ENCODE results near the gene PHYHD1. TPM values are rescaled to one million over a fixed set of nuclear protein-coding genes. Genes with fewer than 3 reads are reported as not detected.

Gene PHYHD1
- total and polyA plus RNA-seq, 2 of the 4 experiments (the other 2 are of a cell fraction), result 2.2 to 8.4 TPM

DNA sequence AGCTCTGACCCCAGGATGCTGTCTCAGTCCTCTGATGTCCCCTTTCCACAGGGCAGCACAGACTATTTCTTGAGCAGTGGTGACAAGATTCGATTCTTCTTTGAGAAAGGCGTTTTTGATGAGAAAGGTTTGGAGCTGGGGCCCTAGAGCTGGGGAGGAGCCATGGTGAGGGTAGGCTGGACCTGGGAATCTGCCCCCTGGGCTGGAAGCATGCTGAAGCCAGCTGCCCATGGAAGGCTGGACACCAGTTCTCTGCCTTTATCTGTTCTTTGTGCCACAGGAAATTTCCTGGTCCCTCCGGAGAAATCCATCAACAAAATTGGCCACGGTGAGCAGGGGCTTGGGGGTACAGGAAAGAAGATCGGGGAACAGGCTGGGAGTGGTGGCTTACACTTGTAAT is 12.9 kb downstream of the PHYHD1 start:
- H3K4ac ChIP-seq (ENCODE audit: low read depth, low read length), result no peak overlapping the region
- in situ Hi-C loops (cut with MboI; ENCODE audit: low sequenced_read_pairs), result no loop called here
- no peak overlapping the region for H2BK20ac ChIP-seq (ENCODE audit: low read depth, low read length)
- intact Hi-C loops (cut with micrococcal nuclease), result no loop called here
- H2AFZ ChIP-seq (replicated peaks; ENCODE audit: low read length, poor library complexity), result no peak overlapping the region
- dilution Hi-C loops (cut with HindIII; ENCODE audit: low sequenced_read_pairs, unreplicated experiment), result no loop called here
- no peak overlapping the region for H2BK5ac ChIP-seq (ENCODE audit: low read depth, low read length, poor library complexity, severe bottlenecking)
- ATAC-seq (ENCODE audit: low read depth) (no peak), DNase-seq (no peak)
- no peak overlapping the region for H2AK5ac ChIP-seq (ENCODE audit: low read depth, low read length)
- H3K79me1 ChIP-seq (ENCODE audit: low read depth in 1 of 2, low read length in 2 of 2), result no peaks in the 10 kb centered on the region
- TF ChIP-seq RFX5 (IDR thresholded peaks at IDR 0.05; ENCODE audit: low read depth, low read length), result no peak
- no peak for TF ChIP-seq FOS (IDR thresholded peaks at IDR 0.05; ENCODE audit: low read depth, low read length)
- no peak for TF ChIP-seq SMC3 (IDR thresholded peaks at IDR 0.05; ENCODE audit: low read depth, low read length)
- no peak for TF ChIP-seq ELK1 (IDR thresholded peaks at IDR 0.05; ENCODE audit: borderline replicate concordance, low read depth, low read length)
- TF ChIP-seq BHLHE40 (IDR thresholded peaks at IDR 0.05; ENCODE audit: low read depth, low read length), result no peak
- TF ChIP-seq CTCF (conservative IDR thresholded peaks at IDR 0.05; ENCODE audit: low read depth, low read length), result no peak
- TF ChIP-seq CEBPB (IDR thresholded peaks at IDR 0.05; ENCODE audit: low read depth, low read length), result no peak
- TF ChIP-seq POLR2A (IDR thresholded peaks at IDR 0.05; ENCODE audit: low read depth, low read length), result no peak
- TF ChIP-seq, protein P1, sequence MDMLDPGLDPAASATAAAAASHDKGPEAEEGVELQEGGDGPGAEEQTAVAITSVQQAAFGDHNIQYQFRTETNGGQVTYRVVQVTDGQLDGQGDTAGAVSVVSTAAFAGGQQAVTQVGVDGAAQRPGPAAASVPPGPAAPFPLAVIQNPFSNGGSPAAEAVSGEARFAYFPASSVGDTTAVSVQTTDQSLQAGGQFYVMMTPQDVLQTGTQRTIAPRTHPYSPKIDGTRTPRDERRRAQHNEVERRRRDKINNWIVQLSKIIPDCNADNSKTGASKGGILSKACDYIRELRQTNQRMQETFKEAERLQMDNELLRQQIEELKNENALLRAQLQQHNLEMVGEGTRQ (IDR thresholded peaks at IDR 0.05; ENCODE audit: low read depth, low read length), result no peak
- no peak for TF ChIP-seq MXI1 (IDR thresholded peaks at IDR 0.05; ENCODE audit: borderline replicate concordance, low read depth, low read length)
- TF ChIP-seq NFE2L2 (IDR thresholded peaks at IDR 0.05; ENCODE audit: low read depth, low read length), result no peak
- no peak for TF ChIP-seq CHD1 (IDR thresholded peaks at IDR 0.05; ENCODE audit: low read depth, low read length)
- TF ChIP-seq RAD21 (IDR thresholded peaks at IDR 0.05; ENCODE audit: low read length), result no peak
- no peak for TF ChIP-seq MAZ (IDR thresholded peaks at IDR 0.05; ENCODE audit: borderline replicate concordance, low read depth, low read length)
- H4K8ac ChIP-seq (ENCODE audit: low read depth in 2 of 2, low read length in 2 of 2), result no peak overlapping the region
- no peak overlapping the region for H3K23ac ChIP-seq (ENCODE audit: low read depth, low read length)
- 60% methylated on average over 1 of the region's 5 CpGs; no CpG with 5 or more reads in 1 of the 2 experiments for WGBS, 2 experiments (ENCODE audit: extremely low coverage in 2 of 2, insufficient read length in 1 of 2)
- H2BK120ac ChIP-seq (ENCODE audit: low read depth, low read length), result no peak overlapping the region
- no peaks in the 10 kb centered on the region for H3K27me3 ChIP-seq (ENCODE audit: control insufficient read depth, insufficient read depth, low read length)
- H3K14ac ChIP-seq (replicated peaks; ENCODE audit: low read depth, low read length), result no peak overlapping the region
- H3K18ac ChIP-seq (ENCODE audit: low read depth, low read length), result no peak overlapping the region
- H4K91ac ChIP-seq (ENCODE audit: insufficient read depth, low read depth, low read length), result no peak overlapping the region
- no peaks in the 10 kb centered on the region for H3K36me3 ChIP-seq (ENCODE audit: control insufficient read depth, insufficient read depth, low read length)
- no TSS peak for BruUV-seq (replicated peaks)
- H3K9me1 ChIP-seq (ENCODE audit: insufficient read depth, low read length), result no peaks in the 10 kb centered on the region
- H3K56ac ChIP-seq (ENCODE audit: extremely low read depth, insufficient read depth, low read length), result no peak overlapping the region
- H3K27ac ChIP-seq (ENCODE audit: insufficient read depth, low read length), result no peak overlapping the region
- H3K9me3 ChIP-seq (ENCODE audit: control insufficient read depth, insufficient read depth, low read length), result no peaks in the 10 kb centered on the region
- no peak overlapping the region for H3K4me2 ChIP-seq (ENCODE audit: low read depth, low read length)
- H2BK15ac ChIP-seq (ENCODE audit: low read depth, low read length), result no peak overlapping the region
- POLR2A ChIA-PET (ENCODE audit: unreplicated experiment), result no interaction called here
- no peak overlapping the region for H3K9ac ChIP-seq (ENCODE audit: low read depth, low read length)
- peak overlapping the region; percentile 28 for H2AK9ac ChIP-seq (replicated peaks; ENCODE audit: low read depth, low read length, poor library complexity)
- CTCF ChIA-PET, result interaction anchor here (0.6 kb wide), 1 partner anchor 64 kb away, joined by 3 read pairs; no protein-coding TSS in a partner anchor
- no peak overlapping the region for H4K5ac ChIP-seq (ENCODE audit: low read depth, low read length)
- no peak overlapping the region for H3K4me3 ChIP-seq (ENCODE audit: insufficient read depth, low read depth, low read length)
- H3K4me1 ChIP-seq (ENCODE audit: control insufficient read depth, insufficient read depth, low read length), result no peaks in the 10 kb centered on the region
- H4K20me1 ChIP-seq (ENCODE audit: insufficient read depth, low read length), result no peaks in the 10 kb centered on the region
